IPS-11a (cell line): ENCODE measurements around the gene HRK.

ENCODE experiments used
- H3K4me3 ChIP-seq: one replicate; pipeline ENCODE4 v1.5.1; 2013; ENCODE audit warnings: low read depth, low read length, control low read depth

HRK gene

DNA sequence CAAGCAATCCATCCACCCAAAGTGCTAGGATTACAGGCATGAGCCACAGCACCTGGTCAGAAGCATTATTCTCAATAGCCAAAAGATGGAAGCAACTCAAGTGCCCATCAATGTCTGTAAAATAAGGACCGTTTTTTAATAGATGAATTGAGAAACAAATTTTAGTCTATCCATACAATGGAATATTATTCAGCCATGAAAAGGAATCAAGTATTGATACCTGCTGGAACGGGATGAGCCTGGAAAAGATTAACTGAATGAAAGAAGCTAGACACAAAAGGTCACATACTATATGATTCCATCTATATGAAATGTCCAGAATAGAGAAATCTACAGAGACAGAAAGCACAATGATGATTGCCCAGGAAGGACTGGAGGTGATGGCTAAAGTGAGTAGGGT lies 20.4 kb upstream of the HRK start:
- no peak overlapping the region for H3K4me3 ChIP-seq

DNA sequence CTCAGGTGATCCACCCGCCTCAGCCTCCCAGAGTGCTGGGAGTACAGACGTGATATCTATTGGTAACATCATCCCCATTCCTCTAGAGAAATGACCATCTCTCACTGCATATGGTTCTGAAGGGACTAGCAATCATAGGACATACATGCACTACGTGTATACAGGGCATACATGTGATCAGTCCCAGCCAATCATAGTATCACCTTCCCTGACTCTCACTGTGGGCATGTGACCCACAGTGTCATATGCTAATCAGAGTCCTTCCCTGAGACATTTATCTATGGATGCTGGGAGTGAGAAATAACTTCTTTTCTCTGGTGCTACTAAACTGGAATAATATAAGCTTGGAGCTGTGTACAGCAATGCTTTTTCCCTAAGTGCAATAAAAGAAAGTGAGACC lies 17.4 kb upstream of the HRK start:
- no peak overlapping the region for H3K4me3 ChIP-seq

DNA sequence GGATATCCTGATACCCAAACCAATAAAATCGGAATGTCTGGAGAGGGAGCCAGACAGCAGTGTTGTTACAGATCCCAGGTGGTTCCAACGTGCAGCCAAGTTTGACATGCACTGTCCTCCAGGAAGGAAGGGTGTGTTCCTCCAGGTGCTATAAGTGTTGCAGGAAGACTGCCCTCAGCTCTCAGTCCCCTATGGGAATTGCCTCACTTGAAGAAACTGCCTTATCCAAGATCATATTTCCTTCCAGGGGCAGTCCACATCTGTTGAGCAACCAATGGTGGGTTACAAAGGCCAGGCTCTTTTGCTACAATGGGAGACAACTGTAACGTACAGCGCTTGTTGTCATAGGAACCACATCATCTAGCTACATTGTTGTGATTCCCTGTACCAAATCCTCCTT lies 16.2 kb upstream of the HRK start:
- H3K4me3 ChIP-seq = no peak overlapping the region

DNA sequence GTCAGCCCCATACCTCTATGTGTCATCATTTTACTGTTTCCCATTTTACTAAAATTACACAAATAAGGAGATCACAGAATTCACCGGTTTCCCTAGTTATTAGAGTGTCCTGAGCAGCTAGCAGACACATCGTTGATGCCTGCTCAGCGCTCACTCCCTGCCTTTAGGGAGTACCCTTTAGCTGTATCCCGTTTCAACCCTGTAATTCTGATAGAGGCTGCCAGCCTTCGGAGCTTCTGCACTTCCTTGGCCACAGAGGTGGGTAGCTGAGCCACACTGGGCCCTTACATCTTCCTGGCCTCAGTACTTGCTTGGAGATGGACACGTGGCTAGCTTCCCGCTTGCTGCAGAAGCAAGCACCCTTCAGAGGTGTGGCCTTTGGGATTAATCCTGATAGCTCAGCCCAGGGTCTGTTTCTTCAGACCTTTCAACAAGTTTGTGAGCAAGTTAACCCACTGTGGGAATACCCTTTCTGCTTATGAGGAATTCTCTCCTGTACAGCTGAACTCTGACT lies 15.2 kb upstream of the HRK start:
- no peak overlapping the region for H3K4me3 ChIP-seq

DNA sequence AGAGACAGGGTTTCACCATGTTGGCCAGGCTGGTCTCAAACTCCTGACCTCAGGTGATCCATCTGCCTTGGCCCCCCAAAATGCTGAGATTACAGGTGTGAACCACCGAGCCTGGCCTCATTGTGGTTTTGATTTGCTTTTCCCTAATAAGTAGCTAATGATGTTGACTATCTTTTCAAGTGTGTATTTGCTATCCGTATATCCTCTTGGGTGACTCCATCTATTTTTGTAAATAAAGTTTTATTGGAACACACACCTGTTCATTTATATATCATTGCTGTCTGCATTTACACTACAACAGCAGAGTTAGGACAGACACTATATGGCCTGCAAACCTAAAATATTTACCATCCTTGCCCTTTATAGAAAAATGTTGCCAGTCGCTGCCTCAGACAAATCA lies 13.7 kb upstream of the HRK start:
- no peak overlapping the region for H3K4me3 ChIP-seq

DNA sequence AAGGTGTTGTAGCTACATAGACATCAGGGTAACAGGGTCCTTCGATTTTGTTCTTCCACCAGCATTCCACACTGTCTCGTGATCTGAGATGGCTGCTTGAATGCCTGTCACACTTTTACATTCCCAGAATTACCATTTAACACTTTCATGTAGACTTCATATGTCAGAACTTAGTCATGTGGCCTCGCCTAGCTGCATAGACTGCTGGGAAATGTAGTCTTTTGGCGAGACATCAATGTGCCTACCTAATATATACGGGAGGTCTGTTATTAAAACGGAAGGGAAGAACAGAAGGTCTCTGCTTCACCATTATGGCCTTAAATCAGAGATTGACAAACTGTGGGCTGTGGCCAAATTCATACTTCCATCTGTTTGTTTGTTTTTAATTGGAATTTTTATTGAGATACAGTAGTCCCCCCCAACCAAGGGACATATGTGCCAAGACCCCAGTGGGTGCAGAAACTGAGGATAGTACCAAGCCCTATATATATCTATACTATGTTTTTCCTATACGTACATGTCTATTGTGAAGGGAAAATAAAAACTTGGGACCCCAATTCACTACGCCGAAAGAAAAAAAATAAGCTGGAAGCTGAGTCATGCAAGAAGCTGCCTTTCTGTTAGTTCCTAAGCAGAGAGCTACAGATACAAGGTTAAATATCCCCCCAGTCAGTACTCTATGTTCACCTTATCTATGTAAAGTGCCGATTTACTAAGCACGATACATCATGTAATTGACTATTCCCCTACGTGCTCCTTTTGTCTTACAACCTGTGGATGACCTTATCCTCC lies 11.3 kb upstream of the HRK start:
- H3K4me3 ChIP-seq = no peak overlapping the region

DNA sequence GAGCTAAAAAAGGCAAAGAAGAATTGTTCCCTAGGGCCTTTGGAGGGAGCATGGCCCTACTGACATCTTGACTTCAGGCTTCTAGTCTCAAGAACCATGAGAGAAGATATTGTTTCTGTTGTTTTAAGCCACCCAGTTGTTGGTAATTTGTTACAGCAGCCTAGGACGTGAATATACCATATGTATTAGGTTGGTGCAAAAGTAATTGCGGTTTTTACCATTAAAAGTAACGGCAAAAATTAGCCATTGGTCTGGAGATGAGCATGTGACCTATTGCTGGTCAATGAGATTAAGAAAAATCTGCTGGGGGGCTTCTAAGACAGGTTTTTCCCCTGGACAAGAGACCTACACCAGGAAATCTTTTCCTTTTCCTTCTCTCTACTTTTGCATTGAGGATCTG lies 9.8 kb upstream of the HRK start:
- no peak overlapping the region for H3K4me3 ChIP-seq

DNA sequence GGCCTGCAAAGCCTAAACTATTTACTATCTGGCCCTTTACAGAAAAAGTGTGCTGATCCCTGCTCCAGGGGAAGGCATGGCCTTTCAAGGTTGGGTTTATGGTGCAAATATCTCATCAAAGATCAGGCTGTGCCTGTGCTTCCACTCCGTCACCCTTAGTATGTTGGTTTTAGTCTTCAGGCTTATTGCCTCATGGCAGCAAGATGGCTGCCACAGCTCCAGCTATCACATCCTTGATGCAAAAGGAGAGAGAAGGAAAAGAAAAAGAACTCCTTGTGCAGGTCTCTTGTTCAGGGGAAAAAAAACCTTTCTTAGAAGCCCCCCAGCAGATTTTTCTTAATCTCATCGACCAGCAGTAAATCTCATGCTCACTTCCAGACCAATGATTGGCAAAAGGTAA lies 9.1 kb upstream of the HRK start:
- H3K4me3 ChIP-seq = no peak overlapping the region

DNA sequence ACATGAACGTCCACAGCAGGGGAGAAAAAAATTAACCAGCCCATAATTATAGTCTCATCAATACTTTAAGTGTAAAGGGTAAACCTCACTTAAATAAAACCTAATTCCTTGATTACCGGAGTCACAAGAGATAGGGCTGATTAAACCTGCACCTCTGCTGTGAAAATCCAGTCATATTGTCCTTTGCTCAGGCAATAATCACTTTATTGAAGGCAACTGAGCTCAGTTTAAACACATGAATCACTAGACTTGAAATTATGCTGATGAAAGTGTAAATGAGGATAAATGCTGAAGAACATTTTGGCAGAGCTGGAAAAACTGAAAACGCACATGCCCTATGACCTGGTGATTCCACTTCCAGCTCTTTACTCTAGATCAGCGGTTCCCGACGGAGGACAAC lies 6.7 kb upstream of the HRK start:
- no peak overlapping the region for H3K4me3 ChIP-seq

DNA sequence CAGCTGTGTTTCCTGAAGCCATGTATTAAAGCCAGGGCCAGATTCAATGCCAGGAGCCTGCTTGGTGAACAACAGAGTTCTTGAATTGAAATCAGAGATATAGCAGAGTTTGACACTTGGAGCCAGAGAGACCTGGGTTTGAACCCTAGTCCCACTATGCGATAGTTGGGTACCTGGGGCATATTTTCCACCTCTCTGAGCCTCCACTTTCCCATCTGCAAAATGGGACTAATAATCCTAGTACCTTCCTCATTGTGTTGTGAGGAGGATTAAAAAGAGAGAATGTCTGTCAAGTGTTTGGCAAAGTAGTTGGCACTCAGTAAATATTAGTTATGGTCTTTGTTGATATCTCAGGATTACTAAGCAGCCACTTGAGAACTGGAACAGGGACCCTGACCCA lies 6.0 kb upstream of the HRK start:
- H3K4me3 ChIP-seq = no peak overlapping the region

DNA sequence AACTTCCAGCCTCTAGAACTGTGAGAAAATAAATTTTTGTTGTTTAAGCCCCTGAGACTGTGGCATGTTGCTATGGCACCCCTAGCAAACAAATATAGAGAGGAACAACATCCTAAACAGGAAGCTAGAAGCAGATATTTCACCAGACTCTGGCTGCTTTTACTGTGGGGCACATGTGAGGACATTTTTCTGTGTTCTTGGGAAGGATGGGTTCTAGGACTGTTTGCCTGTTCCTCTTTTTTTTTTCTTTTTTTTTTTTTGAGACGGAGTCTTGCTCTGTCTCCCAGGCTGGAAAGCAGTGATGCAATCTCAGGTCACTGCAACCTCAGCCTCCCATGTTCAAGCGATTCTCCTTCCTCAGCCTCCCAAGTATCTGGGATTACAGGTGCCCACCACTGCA lies 4.2 kb upstream of the HRK start:
- no peak overlapping the region for H3K4me3 ChIP-seq

DNA sequence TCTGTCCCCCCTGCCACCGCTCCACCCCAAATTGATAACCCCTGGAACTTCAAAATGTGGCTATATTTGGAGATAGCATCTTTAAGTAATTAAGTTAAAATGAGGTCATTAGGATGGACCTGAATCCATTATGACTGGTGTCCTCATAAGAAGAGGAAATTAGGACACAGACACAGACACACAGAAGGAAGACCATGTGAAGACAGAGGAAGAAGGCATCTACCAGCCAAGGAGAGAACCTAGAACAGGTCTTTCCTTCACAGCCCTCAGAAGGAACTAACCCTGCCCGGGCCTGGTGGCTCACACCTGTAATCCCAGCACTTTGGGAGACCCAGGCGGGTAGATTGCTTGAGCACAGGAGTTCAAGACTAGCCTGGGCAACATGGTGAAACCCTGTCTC lies 3.6 kb upstream of the HRK start:
- H3K4me3 ChIP-seq = no peak overlapping the region

DNA sequence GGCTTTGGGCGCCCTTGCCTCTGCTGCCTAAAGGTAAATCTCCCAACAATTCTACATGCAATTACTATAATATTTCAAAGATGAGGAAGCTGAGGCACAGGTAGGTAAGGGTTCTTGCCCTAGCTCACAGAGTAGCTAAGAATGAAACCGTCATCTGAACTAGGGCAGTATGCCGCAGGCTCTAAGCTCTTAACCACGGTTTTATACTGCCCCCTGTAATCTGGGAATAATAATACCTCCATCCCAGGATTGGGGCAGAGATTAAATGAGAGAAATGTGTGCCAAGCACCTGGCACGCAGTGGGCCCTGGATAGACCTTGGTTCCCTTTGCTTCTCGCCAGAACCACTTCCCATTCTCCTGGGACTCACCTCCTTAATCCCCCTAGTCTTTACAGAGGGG lies 1.5 kb upstream of the HRK start:
- H3K4me3 ChIP-seq = no peak overlapping the region

DNA sequence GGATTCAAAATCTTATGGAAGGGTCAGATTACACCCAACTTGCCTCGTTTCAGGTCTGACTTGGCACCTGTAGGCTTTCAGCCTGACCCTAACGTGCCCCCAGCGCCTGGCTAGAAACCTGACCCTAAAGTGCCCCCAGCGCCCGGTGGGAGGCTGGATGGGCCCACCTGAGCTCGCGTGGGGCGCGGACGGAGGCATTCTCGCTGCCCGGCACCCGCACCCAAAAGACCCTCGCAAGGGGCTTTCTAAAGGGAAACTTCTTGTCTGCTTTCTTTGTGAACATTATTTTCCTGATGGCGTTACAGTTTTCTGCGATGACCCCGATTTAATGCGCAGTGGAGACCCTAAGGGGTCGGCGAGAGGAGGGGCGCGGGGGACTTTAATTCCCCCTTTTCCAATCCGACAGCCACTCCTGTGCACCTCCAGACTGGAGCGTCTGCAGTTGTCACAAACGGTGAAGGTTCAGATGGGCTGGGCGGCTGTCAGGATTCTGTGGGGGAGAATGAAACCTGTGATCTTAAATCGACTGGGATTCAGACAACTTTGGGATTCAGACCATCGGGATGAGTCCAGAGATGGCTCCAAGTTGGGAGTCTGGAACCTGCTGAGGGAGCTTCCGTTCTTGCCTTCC lies 751 bp upstream of the HRK start:
- peak overlapping the region; percentile 69 for H3K4me3 ChIP-seq

DNA sequence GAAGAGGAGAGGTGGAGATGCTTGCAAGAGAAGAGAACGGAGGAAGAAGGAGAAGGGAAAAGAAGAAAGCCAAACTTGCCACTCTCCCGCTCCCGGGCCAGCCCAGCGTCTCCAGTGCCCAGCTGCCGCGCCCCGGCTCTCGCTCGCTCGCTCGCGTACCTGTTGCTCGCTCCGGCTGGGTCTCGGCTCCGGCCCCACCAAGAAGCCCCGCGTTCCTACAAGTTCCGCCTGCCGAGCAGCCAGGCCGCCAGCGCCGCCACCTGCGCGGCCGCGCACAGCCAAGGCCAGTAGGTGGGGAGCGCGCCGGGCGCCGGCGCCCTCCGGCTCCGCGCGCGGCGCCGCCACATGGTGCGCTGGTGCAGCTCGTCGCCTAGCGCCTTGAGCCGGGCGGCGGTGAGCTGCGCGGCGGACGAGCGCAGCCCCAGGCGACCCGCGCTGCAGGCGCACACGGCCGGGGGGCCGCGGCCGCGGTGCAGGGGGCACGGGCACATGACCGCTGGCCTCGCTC lies 370 bp downstream of the HRK start:
- peak overlapping the region; percentile 84 for H3K4me3 ChIP-seq

DNA sequence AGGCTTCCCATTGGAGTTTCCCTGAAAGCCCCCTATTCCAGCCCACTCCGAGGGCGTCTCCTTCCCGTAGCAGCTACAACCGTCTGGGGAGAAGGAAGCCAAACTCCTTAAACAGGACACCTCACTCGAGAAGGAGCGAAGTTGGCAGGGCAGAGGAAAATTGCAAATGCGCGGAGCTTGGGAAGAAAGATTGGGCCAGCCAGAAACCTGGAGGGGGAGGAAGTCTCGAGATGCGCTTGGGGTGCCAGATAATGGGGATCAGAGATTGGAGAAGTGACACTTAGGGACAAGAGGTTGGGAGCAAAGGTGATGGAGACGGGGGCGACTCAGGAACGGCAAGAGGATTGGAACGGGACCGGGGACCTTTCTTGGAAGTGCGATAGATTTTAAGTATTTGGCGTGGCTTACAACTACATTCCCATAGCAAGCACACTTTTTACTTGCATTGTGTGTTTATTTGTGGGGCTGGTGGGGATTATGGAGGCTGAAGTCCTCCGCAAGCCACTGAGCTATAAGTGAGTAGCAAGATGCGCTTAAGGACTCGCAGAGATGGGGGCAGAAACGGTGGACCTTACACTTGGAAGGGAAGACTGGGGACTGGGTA lies 926 bp downstream of the HRK start:
- peak overlapping the region; percentile 84 for H3K4me3 ChIP-seq

DNA sequence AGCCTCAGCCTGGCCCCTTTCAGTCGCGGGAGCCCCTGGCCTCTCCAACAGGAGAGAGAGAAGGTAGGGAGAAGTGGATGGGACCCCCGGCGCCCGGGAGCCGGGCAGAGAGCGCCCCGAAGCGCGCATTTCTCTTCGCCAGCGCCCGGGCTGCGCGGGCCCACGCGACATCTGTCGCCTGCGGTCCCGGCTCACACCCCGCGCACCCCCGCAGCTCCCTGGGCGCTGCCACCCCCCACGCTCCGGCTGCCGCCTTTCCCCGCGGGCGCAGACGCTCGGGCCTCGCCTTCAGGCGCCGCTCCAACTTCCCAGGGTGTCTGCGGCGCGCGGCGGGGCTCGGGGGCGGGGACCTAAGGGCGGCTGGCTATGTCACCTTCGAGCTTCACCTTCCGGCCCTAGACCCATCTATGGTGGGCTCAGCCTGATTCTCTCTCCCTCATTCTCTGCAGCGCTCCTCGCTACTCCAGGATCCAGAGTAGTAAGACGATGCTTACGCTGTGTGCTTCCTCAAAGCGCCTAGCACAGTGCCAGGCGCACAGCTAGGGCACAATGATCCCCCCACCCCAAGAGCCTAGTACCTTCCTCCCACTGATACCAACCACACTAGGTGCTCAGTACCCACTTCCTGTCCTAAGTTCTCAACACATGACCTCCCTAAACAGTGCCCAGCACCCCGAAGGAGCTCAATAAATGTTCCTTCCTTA lies 1.6 kb downstream of the HRK start:
- peak overlapping the region; percentile 84 for H3K4me3 ChIP-seq

DNA sequence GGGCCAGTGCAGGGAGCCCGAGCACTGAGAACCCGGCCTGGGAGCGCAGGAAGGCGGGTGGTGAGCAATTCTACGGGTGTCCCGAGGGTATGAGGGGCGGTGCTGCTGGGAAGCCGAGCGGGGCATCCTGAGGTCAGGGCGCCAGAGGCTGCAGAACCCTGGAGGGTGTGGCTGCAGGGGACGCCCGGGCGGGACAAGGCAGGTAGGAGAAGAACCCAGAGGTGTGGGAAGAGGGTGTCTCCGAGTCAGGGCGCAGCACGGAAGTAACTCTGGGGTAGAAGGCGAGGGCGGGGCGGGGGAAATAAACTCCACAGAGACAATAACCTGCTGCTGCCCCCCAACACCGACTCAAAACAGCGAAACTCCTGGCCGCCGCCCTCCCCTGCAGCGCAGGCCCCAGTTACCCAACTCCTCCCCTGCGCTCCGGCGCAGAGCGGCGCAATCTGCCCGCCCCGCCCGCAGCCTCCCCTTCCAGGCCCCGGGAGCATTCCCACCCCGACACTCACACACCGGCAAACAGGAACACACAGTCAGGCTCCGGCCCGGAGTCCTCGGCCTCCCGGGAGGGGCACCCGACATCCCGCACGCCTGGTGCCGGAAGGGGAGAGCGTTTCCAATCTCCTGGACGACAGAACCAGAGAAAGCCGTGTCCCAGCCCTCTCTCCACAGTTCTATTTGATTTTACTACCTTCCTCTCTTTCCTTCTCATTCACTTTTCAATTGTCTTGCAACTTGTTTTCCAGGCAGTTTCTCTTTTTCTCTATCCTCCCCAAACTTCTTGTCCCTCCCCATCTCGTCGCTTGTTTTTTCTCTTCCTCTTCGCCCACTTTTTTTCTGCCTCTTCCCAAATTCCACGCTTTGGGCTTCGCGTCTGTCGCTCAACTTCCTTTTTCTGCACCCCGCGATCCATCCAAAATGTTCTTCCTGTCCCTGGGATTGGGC lies 2.4 kb downstream of the HRK start:
- peak overlapping the region; percentile 54 for H3K4me3 ChIP-seq

DNA sequence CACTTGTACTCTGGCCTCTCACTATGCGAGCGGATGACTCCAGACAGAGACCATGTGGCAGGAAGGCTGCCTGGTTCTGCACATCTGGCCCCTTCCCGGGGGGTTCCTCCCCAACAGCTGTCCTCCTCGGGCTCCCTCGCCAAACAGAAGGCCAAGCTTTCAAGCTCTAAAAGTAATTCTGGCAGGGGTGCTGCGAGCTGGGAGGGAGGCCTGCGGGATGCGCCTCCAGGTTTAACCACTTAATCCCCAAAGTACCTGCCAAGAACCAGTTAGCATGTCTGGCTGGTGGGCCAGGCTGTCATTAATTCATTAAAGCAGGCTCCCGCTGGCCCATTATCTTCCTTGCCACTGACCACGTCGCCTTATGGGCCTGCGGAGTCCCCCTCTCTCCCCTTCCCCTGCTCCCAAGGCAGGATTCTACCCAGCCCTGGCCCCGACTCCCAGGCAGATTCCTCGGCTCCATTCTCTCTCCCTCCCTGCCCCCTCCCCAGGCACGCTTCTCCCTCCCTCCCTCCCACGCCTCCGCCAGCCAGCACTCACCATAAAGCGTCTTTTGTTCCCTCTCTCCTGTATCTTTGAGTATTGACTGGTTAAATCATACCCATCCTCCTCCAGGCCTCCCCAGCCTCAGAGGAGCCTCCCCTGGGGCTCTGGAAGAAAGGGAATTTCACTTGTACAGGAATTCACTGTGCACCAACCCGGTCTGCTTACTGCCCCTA lies 4.9 kb downstream of the HRK start:
- H3K4me3 ChIP-seq = no peak overlapping the region
